Anterior cingulate cortex (tissue), 58 donors: ENCODE results near the gene PDPK1.
A peak's percentile ranks its signal among the peaks of the same experiment; 100 is the strongest.
"Not testable (repeated sequence)": the region's sequence is repeated elsewhere in the genome, so short reads cannot be mapped to it uniquely, and the experiment has no call there.

Source experiments
- DNase-seq, 58 donors: peaks; one replicate each; lab custom pipeline; 2025; lab: John Stamatoyannopoulos, UW

Gene PDPK1

GRCh38 chr16:2520097-2520783, 17.6 kb upstream of the PDPK1 start, which contains the start of gene AMDHD2:
AMDHD2 (plus strand) TSS chr16:2520371; CDS start chr16:2520459, 88 bp downstream.
- DNase-seq: peak in 57 of 58 donors; percentile 42 to 92 (median 83)

GRCh38 chr16:2520784-2521531, 16.9 kb upstream of the PDPK1 start:
- DNase-seq: no peak

- DNase-seq: no peak
Observed at GRCh38 chr16:2523801-2524231, 14.0 kb upstream of the PDPK1 start.

- DNase-seq: no peak
Observed at GRCh38 chr16:2524339-2524938, 13.4 kb upstream of the PDPK1 start.

GRCh38 chr16:2526135-2526534, 11.7 kb upstream of the PDPK1 start:
- no peak for DNase-seq

GRCh38 chr16:2527071-2527783, 10.6 kb upstream of the PDPK1 start:
- DNase-seq: no peak

- no peak for DNase-seq
Observed at GRCh38 chr16:2527784-2528100, 10.1 kb upstream of the PDPK1 start.

GRCh38 chr16:2528161-2529060, 9.4 kb upstream of the PDPK1 start:
- DNase-seq: no peak

GRCh38 chr16:2529061-2529931, 8.5 kb upstream of the PDPK1 start:
- no peak for DNase-seq

- DNase-seq: no peak
Observed at GRCh38 chr16:2529961-2530628, 7.7 kb upstream of the PDPK1 start.

- DNase-seq: no peak
Observed at GRCh38 chr16:2530629-2531318, 7.0 kb upstream of the PDPK1 start.

- peak in 2 of 58 donors; percentile 67 to 69 for DNase-seq
Observed at GRCh38 chr16:2531371-2531695, 6.5 kb upstream of the PDPK1 start, which contains the start of gene CEMP1. CEMP1 (minus strand) TSS chr16:2531408; CDS start chr16:2531073, 335 bp downstream.

GRCh38 chr16:2531696-2532493, 5.9 kb upstream of the PDPK1 start:
- DNase-seq: peak; percentile 66 to 98 (median 96)

GRCh38 chr16:2532494-2533141, 5.2 kb upstream of the PDPK1 start:
- DNase-seq: peak in 40 of 58 donors; percentile 21 to 74 (median 54)

GRCh38 chr16:2533142-2533755, 4.6 kb upstream of the PDPK1 start:
- DNase-seq: not testable (repeated sequence)

- no peak for DNase-seq
Observed at GRCh38 chr16:2533912-2534311, 3.9 kb upstream of the PDPK1 start.
